GM19240 (cell line): ENCODE results near the gene PDIK1L.

Experiments
- DNase-seq: peaks from one replicate; pipeline ENCODE4 v3.0.0; 2011; ENCODE audit warnings: low spot score; ENCODE audit not compliant: insufficient read length

The PDIK1L gene

DNA sequence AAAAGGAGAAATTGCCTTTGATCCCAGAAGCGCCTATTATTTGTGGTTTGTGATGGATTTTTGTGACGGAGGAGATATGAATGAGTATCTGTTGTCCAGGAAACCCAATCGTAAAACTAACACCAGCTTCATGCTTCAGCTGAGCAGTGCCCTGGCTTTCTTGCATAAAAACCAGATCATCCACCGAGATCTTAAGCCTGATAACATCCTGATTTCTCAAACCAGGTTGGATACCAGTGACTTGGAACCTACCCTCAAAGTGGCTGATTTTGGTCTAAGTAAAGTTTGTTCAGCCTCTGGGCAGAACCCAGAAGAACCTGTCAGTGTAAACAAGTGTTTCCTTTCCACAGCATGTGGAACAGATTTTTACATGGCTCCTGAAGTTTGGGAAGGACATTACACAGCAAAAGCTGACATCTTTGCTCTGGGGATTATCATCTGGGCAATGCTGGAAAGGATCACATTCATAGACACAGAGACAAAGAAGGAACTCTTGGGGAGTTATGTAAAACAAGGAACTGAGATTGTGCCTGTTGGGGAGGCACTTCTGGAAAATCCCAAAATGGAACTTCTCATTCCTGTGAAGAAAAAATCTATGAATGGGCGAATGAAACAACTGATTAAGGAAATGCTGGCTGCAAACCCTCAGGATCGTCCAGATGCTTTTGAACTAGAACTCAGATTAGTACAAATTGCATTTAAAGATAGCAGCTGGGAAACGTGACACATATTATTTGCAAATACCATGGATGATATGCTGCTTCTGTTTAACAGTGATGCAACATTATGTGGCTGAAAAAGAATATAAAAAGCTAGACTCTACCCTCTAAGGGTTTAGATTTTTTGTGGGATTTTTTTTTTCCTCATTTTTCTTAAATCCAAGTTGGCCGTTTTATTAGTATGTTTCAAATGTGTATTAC lies 10.5 kb downstream of the PDIK1L start:
- no peak for DNase-seq

DNA sequence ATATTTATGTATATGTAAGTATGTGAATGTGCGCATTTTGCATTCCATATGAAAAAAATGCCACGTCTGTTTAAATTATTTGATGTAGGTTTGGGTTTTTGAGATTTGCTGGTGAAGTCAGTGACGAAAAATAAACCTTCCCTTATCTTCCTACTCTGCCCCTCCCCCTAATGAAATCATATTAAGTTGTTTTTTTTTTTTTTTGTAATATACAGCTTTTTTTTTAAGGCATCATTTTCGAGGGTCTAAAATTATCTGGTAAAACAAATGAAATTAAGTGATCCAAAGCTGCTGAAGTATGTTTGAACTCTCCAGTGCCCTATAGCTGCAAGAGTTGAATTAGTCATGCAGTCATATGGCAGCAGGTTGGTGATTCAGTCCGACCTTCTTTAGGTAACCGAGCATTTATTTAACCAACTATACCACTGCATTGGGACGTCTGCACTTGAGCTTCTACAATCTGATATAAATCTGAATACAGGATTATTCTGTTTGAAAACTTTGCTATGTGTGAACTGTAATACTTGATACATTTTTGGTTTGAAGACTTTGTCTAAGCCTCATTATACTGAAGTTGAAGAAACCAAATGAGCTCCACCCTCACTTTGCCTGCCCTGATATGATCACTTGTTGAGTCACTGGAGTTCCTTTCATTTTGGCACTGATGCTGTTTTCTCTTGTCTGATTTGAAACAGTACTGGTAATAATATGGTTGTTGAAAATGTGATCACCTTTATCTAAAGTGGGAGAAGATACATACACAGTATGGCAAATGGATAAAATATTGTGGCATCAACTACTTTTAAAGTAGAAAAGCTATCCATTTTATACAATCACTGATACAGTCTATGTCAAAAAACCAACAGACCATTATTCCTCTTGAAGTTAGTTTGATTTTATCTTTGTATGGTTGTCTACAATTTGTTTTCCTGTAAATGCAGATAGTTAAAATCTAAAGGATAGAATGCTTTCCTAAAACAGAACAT lies 11.7 kb downstream of the PDIK1L start:
- no peak for DNase-seq

DNA sequence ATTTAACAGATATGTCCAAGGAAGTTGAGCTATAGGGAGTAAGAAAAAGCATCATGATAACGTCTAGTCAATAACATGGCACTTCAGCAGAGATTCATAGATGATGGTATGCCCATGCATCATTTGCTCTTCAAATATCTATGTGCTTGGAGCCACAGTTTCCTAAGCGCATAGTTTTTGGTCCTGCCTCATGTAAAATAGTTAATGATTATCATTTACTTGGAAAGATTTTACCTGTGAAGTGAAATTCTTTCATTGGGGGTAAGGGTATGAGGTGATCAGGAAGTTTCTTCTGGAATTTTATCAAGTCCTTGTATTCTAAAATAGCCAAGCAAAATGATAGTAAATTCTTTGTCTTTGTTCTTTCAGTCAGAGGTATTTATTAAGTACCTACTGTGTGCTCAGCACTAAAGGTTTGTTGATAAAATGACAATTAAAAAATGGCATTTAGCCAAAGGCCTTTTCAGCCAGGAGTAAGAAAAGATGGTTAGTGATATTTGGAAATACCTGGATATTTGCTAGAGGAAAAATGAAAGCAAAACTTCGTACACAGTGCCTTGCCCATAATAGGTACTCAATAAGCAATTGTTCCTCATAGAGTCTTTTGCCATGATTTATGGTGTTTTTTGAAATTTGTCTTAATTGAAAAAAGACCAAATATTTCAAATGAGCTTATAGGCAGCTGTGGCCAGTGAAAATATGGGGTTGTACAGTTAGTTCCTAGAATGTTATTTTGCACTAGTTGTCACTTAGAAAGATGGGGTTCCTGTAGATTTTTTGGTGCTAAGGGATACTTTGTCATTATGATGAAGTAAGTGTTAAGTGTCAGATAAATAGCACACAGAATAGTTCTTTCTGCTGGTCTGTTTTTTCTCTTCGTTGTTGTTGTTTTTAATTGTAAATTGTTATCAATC lies 13.1 kb downstream of the PDIK1L start:
- DNase-seq = no peak

DNA sequence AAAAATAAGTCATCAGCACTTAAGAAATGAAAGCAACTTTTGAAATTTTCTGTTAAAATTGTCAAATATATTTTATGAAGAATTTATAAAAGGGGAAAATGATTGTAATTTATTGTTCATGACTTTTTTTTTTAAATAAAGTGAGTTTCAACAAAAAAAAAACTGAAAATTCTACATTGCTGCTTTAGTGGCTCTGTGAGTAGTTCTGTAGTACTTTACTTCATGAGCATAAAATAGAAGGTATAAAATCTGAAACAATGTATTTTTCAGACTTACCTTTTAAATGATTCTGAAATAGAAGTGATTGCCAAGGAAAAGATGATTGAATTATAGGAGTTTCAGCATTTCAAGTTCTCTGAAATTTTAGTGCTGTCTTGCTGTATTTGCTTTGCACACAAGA lies 13.8 kb downstream of the PDIK1L start:
- no peak for DNase-seq

DNA sequence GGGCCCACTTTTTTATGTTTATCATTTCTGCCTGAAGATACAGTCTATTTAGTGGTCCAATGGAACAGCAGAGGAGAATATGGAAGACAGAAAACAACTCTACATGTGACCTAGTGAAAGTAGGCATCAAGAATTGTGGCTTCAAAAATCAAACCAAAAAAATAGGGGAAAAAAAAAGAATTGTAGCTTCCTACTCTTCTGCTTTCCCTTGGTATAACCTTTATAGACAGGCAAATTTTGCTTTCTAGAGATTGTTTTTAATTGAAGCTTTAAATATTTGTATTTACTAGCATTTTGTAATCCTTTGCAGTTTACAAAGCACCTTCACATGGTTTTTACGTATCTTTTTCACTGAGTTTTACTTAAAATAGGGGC lies 14.3 kb downstream of the PDIK1L start:
- no peak for DNase-seq

DNA sequence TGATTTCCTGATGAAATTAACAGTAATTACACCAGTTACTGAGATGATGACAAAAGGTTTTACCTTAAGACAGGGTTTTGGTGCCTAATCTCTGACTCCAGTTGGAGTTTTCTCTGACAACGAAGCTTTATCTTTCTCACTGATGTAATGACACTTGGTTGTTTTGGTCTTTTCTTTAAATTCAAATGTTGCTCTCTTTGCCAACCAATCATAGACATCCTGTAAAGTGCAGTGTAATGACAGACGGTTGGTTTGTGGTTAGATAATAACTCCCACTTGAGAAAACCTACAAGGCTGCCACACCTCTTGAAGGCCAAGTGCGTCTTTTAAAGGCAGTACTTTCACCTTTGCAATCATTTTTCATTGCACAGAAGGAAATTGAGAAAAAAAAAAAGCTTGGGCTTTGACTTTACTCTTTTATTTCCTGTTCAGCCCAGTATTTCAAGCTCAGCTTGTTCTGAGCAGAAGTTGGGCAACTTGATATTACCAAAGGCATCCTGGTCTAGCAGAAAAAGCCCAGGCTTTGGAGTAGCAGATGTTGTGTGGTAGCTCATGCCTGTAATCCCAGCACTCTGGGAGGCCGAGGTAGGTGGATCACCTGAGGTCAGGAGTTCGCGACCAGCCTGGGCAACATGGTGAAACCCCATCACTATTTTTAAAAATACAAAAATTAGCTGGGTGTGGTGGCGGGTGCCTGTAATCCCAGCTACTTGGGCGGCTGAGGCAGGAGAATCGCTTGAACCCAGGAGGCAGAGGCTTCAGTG lies 14.9 kb downstream of the PDIK1L start:
- peak; percentile 39 for DNase-seq

DNA sequence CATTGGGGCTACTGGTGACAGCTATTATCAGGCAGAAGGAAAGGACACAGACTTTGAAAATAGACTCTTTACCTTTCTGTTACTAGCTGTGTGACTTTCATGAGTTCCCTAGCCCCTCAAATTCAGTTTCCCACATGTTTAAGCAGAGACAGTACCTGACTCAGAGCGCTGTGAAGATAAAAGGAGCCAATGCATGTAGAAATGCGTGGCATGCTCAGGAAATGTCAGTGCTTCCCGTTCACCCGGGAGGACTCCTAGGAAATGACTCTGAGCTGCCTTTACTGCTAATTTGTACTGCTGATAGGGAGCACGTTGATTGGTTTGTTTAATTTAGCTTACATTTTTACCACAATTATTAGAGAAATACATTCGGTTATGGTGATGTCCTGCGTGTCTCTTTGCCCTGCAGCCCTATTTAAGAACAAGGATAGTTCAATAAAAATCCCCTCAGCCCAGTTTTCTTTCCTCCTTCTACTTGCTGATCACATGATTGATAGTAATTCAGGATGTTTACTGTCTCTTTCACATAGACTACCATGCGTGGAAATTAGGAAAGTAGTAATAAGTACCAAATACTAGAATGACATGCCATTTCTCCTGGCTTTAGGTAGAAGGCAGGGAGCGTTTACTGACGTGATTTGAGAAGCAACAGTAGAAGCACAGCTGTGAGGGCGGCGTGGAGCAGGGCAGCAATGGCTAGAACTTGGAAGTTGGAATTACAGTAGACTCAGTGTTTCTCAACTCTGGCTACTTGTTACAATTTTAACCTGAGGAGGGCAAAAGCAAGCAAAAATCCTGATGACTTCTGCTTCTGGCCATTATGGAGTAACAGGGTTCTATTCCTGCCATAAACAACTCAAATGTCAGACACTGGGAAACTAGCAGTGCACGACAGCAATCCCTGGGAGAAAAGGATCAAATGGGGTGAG lies 15.9 kb downstream of the PDIK1L start:
- DNase-seq = no peak

DNA sequence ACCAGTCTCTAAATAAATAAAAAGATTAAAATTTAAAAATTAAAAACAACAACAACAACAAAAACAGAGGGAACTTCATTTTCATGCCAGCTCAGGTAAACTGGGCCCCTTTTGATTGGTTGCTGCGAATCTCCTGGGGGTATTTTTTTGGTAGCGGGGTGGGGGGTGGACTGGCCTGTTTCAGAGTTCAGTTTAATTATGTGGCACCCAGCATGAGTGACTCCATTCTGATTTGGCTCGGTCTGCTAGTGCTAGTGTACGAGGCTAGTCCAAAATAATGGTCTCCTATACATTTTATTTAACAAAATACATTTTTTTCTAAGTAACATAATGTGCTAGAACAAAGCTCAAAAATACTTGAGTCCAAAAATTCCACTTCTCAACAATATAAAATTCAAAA lies 18.2 kb downstream of the PDIK1L start:
- no peak for DNase-seq

DNA sequence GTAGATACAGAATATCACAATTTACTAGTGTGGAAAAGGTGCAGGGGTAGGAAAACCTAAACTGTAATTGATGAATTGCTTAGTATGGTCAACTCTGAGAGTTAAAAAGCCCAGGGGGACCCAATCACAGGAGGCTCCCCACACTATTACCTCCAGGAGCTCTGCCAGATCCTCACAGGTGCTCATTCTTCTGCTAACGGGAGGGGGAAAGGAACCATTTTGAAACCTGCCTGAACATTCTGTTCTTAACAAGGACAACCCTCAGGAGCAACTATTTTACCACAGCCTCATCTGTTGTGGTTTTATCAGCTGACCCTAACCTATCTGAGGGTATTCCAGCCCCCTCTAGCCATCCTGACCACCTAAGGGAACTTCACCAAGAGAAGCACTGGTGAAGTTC lies 19.1 kb downstream of the PDIK1L start:
- DNase-seq = no peak

DNA sequence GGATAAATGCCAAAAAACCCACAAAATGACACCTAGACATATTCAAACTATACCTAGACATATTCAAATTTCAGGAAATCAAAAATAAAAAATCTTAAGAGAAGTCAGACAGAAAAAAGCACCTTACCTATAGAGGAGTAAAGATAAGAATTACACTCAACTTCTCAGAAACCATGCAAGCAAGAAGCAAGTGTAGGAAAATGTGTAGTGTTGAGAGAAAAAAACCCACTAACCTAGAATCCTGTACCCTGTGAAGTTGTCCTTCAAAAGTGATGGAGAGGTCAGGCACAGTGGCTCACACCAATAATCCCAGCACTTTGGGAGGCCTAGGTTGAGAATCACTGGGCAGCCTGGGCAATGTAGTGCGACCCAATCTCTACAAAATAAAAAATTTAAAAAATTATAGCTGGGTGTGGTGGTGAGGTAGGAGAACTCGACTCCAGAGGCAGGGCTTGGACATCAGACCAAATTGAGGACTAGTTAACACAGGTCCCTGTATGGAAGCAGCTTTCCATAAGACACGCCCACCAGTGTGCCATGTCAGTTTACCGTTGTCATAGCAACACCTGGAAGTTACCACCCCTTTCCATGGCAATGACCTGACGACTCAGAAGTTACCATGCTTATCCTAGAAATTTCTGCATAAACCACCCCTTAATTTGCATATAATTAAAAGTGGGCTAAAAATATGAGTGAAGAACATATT lies 20.7 kb downstream of the PDIK1L start:
- DNase-seq = no peak

DNA sequence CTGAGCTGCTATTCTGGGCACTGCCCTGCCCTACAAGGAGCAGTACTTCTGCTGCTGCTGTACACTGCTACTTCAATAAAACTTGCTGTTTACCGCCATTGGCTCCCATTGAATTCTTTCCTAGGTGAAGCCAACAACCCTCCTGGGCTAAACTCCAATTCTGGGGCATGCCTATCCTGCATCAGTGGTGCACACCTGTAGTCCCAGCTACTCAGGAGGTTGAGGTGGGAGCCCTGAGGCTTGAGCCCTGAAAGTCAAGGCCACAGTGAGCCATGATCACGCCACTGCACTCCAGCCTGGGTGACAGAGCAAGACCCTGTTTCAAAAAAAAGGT lies 21.2 kb downstream of the PDIK1L start:
- DNase-seq = no peak

DNA sequence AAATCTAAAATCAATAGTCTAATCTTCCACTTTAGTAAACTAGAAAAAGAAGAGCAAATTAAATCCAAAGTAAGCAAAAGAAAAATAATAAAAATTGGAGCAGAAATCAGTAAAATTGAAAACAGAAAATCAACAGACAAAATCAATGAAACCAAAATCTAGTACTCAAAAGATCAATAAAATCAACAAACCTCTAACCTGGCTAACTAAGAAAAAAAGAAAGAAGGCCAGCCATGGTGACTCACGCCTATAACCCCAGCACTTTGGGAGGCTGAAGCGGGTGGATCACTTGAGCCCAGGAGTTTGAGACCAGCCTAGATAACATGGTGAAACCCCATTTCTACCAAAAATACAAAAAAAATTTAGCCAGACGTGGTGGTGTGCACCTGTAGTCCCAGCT lies 22.8 kb downstream of the PDIK1L start:
- no peak for DNase-seq

DNA sequence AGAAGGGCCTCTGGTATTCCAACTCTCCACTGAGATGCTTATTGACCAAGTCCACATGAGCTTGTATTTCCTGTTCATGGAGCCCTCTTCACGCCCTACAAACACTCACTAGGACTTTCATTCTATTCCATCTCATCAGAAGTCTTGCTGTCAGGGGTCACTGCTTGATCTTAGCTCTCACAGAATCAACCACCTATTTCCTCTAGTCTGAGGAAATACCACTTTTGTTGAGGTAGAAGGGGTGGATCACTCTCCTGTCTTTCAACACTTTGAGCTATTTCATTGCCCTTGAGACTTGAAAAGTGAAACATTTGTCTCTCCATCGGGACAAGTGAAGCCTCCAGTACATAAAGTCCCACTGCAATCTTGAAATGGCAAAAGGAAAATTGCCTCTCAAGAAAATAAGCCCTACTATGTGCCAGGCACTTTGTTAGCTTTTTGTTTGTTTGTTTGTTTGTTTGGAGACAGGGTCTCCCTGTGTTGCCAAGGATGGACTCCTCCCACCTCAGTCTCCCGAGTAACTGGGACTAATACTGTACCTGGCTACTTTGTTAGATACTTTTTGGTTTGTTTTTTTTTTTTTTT lies 27.4 kb downstream of the PDIK1L start:
- DNase-seq = no peak

DNA sequence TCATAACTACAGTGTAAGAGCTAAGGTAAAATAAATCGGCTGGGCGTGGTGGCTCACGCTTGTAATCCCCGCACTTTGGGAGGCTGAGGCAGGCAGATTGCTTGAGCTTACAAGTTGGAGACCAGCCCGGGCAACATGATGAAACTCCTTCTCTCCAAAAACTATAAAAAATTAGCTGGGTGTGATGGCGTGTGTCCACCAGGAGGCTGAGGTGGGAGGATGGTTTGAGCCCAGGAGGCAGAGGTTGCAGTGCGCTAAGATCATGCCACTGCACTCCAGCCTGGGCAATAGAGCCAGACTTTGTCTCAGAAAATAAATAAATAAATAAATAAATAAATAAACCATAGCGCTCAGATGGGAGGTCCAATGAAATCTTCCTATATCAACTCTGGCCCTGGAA lies 30.5 kb downstream of the PDIK1L start:
- DNase-seq = no peak

DNA sequence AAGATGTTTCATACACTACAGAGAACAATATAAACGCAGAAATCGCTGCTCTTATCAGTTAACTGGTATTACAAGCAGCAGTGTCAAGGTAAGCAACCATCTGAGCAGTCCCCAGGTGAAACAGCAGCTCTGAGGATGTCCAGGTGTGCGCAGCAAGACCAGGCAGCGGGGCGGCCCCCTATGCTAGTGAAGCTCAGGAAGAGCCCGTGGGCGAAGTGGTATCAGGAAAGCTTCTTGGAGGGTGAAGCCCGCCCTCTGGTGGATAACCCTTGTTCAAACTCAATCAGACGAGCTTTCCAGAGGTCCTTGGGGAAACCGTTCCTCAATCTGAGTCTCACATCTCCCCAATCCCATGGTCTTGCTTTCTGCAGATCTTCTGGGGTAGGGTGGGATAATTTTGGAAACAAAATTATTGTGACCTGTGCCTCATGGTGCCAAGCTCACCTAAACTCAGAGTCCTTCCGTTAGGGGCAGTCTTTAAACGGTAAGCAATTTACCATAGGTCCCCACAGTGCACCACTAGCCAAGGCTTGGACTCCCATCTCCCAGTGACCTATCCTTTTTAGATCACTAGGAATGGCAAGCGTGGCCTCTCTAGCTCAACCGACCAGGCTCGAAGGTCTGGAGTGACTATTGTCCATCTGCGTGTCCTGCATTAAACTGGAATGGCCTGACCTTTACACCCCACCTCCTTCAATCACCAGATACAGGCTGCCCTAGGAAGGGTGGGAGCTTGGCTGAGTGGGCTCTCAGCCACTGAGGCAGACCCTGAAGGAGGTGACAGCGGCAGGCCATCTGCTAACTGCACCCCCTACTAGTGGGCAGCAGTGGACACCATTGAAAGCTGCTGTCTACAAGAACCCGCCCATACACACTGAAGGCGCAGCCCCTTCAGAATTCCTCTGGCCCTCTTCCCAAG lies 33.7 kb downstream of the PDIK1L start:
- peak; percentile 76 for DNase-seq

DNA sequence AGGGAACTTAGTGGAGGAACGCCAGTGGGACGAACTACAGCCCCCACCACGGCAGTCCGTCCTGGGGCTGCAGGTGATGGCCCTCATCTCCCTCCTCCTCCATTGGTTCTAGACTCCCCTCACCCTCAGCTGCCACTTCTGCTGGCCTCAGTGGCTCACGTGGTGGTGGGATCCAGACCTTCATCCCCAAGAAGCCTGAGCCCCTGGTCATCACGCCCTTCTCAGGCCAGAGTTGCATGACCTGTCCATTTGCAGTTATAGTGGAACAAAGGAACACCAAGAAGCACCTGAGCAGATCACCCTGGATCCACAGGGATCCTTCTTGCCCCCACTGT lies 34.3 kb downstream of the PDIK1L start:
- no peak for DNase-seq

DNA sequence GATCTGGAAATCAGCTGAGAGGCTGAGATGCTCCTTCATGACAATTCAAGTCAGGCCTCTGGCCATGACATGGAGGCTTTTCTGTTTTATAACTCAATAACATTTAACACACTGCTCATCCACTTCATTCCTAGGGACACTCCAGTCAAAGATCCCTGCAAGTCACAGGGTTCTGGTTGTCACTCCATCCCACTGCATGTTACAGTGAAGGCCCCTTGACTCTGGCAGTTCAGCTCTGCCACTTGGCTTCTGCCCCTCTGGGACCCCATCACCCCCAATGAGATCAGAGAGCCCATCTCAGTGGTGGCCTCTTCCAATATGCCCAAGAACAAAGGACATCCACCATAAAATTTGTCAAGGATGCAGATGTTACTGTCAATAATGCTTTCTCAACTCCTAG lies 37.3 kb downstream of the PDIK1L start:
- DNase-seq = no peak
